GM18873 (cell line): ENCODE results near the gene PAF1.
"Not testable (repeated sequence)": the region's sequence is repeated elsewhere in the genome, so short reads cannot be mapped to it uniquely, and the experiment has no call there.

Experiments
- ATAC-seq: cut with Tn5 transposase; IDR thresholded peaks from one replicate; pipeline ENCODE4 v1.9.1; 2021; ENCODE audit warnings: mild to moderate bottlenecking, moderate library complexity, moderate number of reproducible peaks; ENCODE audit not compliant: unreplicated experiment, low FRiP score

Gene PAF1

DNA sequence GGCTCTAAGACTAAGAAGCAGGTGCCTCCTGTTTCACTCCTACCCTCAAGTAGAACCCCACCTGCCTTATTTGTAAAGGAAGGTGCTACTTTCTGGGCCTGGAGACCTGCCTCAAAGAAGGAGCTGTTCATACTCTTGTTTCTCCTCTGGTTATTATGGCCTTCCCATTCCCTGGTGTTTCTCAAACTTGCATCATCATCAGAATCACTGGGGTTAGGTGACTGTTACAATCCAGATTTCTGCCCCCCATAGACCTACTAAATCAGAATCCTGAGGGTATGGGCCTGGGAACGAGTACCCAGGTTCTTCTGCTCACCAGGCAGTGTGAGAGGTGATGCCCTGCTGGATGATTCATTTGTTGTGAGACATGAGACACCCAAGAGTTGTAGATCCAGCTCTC lies 30.3 kb downstream of the PAF1 start:
- ATAC-seq, result no peak

DNA sequence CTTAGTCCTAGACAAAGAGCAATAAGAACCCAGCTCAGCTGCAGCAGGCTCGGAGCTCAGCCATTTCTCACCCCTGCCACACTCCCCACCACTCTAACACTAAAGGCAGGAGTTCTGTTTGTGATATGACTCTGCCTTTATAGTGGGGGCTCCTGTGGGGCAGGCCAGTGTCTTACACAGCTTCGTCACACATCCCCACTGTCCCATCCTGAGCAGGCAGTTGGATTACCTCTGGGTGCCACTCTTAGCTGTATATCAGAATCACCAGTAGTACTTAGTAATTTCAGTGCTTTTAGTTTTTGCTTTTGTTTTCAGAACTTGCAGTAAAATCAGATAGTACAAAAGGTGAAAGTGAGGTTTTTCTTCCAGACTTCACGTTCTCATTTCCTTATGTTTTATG lies 31.9 kb downstream of the PAF1 start:
- no peak for ATAC-seq

DNA sequence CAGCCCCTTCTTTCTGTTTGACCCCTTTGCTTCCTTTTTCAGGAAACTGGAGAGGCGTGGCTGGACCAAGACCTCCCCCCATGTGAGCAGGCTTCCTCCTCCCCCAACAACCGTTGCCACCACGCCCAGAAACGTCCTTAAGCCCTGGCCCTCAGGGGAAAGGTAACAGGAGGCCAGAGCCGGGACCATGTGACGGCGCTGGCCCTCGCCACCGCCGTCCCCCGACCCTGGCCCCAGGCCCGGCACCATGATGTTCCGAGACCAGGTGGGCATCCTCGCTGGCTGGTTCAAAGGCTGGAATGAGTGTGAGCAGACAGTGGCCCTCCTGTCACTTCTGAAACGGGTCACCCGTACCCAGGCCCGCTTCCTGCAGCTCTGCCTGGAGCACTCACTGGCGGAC lies 34.3 kb downstream of the PAF1 start:
- no peak for ATAC-seq

DNA sequence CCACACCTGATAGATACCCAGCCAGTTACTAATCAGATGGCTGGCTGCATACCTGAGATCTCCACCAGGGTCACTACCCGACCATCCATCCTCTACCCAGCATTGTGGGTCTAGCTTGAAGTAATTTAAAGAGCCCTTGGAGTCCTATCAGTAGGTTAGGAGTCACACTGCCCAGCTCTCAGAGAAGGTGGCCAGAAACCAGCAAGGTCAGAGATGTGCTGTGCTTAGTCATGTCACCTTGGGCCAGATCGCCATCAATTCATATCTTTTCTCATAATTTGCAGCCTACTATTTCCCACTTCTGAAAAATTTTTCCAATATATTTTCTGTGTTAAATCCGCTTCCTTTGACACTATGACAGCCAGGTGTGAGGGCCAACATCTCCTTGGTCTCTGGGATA lies 34.8 kb downstream of the PAF1 start:
- no peak for ATAC-seq

DNA sequence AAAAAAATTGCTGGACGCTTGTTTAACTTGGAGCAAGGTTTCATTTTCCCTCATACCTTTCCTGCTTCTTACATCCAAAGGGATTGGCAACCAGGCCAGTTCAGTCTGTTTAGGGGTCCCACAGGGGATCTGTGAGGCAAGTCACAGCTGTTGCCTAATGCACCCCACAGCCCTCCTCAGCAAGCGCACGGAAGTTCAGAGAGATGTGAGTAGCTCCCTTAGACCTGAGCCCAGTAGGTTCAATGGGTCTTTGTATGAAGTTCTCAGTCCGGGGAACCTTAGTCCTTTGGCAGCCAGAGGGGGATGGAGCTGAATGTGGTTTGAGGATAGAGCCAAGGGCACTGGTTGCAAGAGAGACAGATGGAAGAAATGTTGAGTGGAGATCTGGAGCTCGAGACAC lies 35.7 kb downstream of the PAF1 start:
- no peak for ATAC-seq

DNA sequence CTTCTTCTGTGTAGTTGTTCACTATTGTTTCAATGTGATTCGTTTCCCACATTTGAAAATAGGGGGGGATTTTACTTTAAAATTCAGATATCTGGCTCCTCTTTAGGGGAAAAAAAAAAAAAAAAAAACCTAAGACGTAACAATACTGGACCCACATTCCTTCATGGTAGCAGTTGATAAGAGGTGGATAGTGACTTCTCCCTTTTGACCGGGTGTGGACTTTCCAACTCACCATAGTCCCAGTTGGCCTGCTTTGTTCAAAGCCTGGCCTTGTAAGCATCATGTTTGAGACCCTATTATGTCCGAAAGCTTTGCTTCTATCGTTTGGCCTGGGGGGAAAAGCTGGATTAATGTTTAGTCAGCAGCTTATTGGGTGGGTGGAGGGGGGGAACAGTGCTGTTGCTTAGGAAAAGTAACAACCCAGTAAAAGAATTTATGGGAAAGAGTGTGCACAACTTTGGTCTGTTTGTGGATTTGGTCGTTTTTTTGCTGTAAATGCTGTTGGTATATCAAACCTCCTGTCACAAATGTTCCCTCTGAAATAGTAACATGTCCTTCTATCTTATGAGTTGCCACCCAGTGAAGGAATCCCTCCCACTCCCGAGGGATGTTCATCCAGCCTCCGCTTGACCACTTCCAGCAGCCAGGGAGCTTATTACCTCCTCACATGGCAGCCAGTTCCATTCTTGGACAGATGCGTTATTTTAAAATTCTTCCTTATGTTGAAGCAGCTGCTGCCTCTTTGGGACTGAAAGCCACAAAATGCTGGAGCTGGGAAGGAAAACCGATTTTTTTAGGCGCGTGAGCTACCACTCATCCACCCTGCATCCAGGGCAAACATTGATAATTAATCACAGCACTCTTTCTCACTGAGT lies 38.3 kb downstream of the PAF1 start:
- no peak for ATAC-seq

DNA sequence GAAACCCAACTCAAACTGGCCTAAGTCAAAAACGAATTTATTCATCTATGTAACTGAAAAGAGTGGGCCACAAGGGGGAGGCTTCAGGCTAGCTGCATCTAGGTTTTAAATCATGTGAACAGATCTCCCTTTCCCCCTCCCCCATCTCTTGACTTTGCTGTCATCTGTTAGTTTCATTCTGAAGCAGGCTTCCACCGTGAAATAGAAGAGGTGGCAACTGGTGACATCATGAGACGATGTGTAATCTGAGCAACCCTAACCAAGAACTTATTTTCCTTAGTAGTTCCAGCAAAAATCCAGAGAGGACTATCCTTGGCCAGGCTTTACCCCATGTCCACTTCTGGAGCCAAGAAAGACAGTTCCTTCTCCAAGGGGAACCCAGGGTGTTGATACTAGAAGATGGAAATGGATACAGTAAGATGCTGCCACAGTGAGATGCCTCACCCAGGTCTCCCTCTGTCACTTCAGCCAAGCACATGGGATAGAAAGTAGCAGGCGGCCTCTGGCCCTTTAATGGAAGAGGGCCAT lies 39.3 kb downstream of the PAF1 start:
- no peak for ATAC-seq

DNA sequence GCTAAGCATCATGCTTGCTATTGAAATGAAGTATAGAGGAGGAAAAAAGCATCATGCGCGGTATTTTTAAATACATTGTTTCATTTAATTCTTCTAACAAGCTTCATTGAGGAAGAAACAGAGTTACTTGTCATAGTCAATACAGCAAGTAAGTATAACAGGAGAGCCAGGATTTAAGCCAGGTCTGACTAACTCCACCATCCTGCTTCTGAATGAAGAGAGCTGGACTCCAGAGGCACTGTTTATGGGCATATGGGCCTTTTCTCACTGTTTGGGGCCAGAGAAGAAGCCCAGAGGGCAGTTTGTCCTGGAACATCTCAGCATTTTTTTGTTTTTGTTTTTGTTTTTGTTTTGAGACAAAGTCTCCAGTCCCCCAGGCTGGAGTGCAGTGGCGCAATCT lies 40.8 kb downstream of the PAF1 start:
- ATAC-seq, result no peak

DNA sequence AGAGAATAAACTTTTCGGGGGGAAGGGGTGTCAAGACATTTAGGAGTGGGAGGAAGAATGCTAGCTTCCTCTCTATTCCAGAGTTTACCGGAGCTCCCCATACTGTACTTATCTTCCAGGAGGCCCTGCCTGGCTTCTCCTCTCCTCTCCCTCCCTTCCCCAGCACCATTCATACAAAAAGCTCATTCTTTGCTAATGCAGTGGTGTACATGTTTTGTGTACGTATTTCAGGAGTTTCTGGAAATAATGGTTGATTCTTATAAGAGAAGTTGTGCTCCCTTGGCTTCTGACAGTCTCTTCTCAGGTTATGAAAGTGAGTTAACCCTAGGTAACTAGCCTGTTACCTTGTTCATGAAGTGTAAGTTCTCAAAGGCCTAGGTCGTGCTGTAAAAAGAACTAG lies 41.6 kb downstream of the PAF1 start:
- no peak for ATAC-seq

DNA sequence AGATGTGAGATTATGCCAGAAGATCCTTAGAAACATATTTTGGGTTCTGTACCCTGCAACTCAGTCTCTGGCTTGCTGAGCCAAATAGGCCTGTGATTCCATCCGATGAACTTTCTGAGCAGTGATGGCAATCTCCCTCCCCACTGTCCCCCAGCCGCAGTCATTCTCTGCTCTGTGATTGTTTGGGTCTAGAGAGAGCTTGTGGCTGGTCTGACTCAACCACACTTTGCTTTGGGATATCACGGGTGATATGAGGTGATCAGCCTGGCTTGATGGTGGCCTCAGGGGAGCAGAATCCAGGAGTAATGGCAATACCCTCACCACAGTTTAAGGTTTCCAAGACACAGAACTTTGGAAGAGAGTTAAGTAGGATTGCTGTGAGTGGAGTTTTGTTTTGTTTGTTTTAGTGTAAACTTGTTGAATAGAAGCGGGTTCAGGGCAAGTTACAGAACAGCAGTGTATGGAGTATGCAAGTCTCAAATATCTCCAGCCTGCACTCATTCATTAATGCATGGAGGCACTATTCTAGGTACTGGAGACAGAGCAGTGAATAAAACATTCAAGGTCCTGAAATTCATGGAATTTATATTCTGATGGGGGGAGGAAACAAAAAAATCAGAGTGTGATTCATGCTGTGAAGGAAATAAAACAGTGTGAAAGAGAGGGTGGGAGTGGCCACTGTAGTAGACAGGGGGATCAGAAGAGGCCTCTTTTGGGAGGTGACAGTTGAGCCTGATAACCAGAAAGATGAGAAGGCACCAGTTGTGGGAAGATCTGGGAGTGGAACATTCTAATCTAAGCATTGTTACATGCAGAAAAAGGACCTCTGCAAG lies 43.4 kb downstream of the PAF1 start:
- no peak for ATAC-seq

DNA sequence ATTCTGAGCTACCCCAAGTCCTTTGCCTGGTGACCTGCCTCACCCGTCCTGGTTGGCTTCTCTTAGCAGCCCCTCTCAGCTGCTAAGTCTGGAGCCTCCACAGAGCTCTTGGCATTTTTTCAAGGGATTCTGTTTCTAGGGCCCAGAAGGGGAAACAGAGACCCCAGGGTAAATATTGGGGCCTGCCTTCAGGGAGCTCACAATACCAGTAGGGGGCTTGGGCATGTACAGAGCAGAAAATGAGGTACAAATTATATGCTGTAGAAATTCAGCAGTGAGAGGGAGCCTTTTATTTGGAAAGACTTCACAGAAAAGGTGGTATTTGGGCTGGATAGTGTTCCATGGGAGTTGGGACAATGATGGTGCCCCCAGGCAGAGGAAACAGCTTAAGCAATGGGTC lies 45.0 kb downstream of the PAF1 start:
- no peak for ATAC-seq

DNA sequence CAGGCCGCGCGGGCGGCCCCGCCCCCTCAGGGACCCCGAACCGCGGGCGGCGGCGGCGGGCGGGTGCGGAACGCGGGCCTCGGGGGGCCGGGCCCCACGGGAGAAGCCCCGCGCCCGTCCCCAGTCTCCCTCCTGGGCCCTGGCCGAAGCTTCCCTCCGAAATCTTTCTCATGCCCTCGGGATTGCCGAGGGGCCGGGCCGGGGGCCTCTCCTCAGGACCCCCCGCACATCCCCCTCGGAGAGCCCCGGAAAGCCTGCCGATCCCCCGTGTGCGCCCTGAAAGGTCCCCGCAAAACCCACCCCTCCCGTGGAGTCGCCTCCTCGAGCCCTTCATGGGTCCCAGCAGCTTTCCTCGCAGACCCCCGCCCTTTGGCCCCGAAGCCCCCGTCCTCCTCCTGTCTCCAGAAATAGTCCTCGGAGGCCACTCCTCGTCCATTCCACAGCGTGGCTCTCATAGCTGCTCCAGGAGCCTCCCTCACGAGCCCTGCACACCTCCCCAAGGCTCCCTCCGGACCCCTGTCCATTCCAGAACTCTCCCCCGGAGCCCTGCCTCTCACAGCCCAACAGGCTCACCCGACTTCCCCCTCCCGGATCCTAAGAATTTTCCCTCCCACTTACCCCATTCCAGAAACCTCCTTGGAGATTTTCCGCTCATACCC lies 48.1 kb downstream of the PAF1 start:
- no peak for ATAC-seq

DNA sequence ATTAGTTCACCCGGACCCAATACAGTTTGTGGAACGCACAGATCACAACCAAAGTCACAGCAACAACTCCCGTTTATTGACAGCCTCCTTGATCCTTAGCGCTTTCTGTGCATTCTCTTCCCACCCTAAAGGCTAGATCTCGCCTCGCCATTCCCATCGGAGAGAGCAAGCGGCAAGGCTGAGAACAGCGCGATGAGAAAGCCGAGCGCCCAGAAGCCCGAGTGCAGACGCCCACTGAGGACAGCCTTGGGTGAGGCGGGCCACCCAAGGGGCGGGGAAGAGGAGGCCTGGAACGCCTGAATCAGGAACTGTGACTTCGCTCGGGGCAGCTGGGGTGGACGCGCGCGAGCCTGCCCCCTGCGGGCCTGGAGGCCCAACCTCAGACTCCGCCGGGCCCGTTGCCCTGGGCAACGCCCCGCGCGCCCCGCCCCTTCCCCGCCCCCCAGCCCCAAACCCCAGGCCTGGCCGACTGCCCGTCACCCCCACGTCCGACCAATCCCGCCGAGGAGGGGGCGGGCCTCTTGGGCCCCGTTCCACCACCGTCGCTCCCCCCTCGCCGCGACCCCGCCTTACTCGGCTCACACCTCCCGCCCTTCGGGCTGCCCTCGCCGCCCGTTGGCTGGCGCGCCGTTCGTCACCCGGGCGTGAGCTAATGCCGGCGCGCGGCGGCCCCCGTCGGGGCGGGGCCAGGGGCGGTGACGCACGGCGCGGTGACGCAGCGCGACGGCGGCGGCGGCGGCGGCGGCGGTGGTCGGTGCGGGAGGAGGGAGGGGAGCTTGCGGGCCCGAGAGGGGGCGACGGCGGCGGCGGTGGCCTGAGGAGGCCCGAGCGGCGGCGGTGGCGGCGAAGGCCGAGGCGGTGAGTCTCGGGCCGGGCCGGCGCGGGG lies 48.9 kb downstream of the PAF1 start, which contains the start of gene SAMD4B:
Gene SAMD4B, plus strand, starts transcription at position 703 of the 886 bp plus-strand sequence. CDS start 14,473 bp downstream, outside the sequence.
- peak; percentile 86 for ATAC-seq

DNA sequence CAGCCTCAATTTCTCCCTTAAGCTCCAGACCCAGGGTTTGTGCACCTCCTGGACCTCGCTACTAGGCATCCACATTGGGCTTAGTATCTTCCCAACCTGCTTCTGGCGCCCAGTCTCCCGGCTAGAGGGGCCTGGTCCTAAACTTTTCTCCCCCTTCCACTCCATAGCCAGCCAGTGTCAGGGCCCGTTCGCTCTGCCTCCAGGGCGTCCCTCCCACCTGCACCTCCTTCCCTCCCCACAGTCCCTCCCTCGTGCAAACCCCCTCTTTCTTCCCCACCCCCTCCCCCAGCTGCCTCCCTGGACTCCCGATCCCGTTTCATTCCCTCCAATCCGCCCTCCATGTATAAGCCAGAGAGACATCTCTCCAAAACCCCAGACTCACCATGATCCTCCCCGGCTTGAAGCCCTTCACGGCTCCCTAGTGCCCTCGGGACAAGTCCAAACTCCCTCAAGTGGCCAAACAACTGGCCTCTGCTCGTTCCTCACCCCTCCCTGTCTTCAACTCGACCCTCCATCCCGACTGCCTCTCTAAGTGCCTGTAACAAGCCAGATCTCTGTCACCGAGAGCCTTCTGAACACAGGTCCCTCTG lies 49.7 kb downstream of the PAF1 start:
- no peak for ATAC-seq

DNA sequence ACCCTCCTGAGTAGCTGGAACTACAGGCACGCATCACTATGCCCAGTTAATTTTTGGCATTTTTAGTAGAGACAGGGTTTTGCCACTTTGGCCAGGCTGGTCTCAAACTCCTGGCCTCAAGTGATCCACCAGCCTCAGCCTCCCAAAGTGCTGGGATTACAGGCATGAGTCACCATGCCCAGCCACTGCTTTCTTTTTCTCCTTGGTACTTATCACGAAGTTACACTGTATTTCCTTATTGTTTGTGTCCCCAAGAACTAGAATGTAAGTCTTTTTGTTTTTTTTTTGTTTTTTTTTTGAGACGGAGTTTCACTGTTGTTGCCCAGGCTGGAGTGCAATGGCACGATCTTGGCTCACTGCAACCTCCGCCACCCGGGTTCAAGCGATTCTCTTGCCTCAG lies 50.8 kb downstream of the PAF1 start:
- not testable (repeated sequence) for ATAC-seq

DNA sequence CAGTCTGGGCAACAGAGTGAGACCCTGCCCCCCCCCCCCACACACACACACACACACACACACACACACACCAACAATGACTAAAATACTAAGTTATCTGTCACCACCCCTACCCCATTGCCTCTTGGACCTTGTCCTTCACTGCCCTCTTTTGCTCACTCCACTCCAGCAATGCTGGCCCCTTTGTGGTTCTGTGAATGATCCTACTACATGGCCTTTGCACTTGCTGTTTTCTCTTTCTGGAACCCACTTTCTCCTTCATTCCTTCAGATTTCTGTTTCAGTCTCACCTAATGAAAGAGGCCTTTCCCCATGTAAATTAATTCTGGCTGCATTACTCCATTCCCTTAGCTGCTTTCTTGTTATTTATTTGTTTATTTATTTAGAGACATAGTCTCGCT lies 51.2 kb downstream of the PAF1 start:
- ATAC-seq, result no peak

DNA sequence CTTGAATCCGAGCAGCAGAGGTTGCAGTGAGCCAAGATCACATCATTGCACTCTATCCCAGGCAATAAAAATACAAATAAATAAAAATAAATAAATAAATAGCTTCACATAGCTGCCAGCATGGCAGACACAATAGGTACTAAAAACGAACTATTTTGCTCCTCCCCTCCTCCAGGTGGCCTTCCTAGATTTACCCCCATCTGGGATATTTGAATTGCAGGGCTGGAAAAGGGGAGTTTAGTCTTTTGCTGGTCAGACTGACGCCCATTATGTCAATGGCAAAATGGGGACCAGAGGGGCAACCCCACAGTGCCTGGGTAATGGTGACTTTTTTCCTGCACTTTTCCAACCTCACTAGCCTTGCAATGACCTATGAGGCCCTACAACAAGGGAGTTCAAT lies 54.4 kb downstream of the PAF1 start:
- ATAC-seq, result no peak
